Smooth muscle cell (in vitro differentiated cells): ENCODE measurements around the gene MGST2. TPM values are rescaled to one million over a fixed set of nuclear protein-coding genes. Genes with fewer than 3 reads are reported as not detected.
"Not testable (repeated sequence)": the region's sequence is repeated elsewhere in the genome, so short reads cannot be mapped to it uniquely, and the experiment has no call there.

Experiments used
- DNase-seq: peaks from one replicate; lab custom pipeline; 2025; ENCODE audit not compliant: unreplicated experiment; lab: John Stamatoyannopoulos, UW
- H2AFZ ChIP-seq: fragments of 200-600 bp; sonication (generic); 2 replicates; pipeline ENCODE4 v1.6.0; 2016; ENCODE audit warnings: antibody characterized with exemption, low read depth, mild to moderate bottlenecking
- H3F3A ChIP-seq: fragments of 200-600 bp; sonication (generic); 2 replicates; pipeline ENCODE4 v1.6.0; 2017; ENCODE audit warnings: antibody characterized with exemption, low read depth
- H3K27ac ChIP-seq: fragments of 200-600 bp; sonication (generic); 2 replicates; pipeline ENCODE4 v1.5.1; 2016; ENCODE audit warnings: low read depth, mild to moderate bottlenecking
- H3K27me3 ChIP-seq: fragments of 200-600 bp; sonication (generic); 2 replicates; pipeline ENCODE4 v1.6.1; 2016; ENCODE audit warnings: low read depth, mild to moderate bottlenecking
- H3K36me3 ChIP-seq: fragments of 200-600 bp; sonication (generic); 2 replicates; pipeline ENCODE4 v1.5.1; 2016; ENCODE audit warnings: low read depth
- H3K4me1 ChIP-seq: fragments of 200-600 bp; sonication (generic); 2 replicates; pipeline ENCODE4 v1.5.1; 2016; ENCODE audit warnings: low read depth
- H3K4me2 ChIP-seq: fragments of 200-600 bp; sonication (generic); 2 replicates; pipeline ENCODE4 v1.6.0; 2016; ENCODE audit warnings: mild to moderate bottlenecking
- H3K4me3 ChIP-seq: fragments of 200-600 bp; sonication (generic); 2 replicates; pipeline ENCODE4 v1.5.1; 2016; ENCODE audit warnings: mild to moderate bottlenecking
- H3K79me2 ChIP-seq: fragments of 200-600 bp; sonication (generic); 2 replicates; pipeline ENCODE4 v1.6.0; 2016; ENCODE audit warnings: low read depth, mild to moderate bottlenecking
- H3K9ac ChIP-seq: fragments of 200-600 bp; sonication (generic); 2 replicates; pipeline ENCODE4 v1.6.0; 2016; ENCODE audit warnings: low read depth
- H3K9me3 ChIP-seq: fragments of 200-600 bp; sonication (generic); replicated peaks from 2 replicates; pipeline ENCODE4 v1.5.1; 2016; ENCODE audit warnings: low read depth
- H4K20me1 ChIP-seq: fragments of 200-600 bp; sonication (generic); 2 replicates; pipeline ENCODE4 v1.6.0; 2016; ENCODE audit warnings: low read depth
- CTCF ChIP-seq: fragments of 200-600 bp; sonication (generic); IDR thresholded peaks from 2 replicates; pipeline ENCODE4 v1.5.1; 2017; ENCODE audit warnings: borderline replicate concordance, mild to moderate bottlenecking, antibody characterized with exemption; ENCODE audit not compliant: insufficient read depth, poor library complexity, severe bottlenecking
- WGBS: methylation state at CpG from one replicate; pipeline ENCODE4 v1.1.7; 2016; ENCODE audit warnings: low lambda C conversion rate; 5-methylcytosine and 5-hydroxymethylcytosine counted together
- polyA plus RNA-seq: library from polyadenylated mRNA; unstranded; fragments of >200 nt; fragmentation: Nextera tagmentation; extraction: Ambion mirVana; gene quantifications from 2 replicates; pipeline ENCODE4 v1.2.1, GENCODE V29; 2016
- total RNA-seq: library from RNA; depleted of rRNA; stranded (reverse); fragments of >200 nt; gene quantifications from 2 replicates; pipeline ENCODE4 v1.2.3, GENCODE V29; 2014

The MGST2 gene
- total and polyA plus RNA-seq, 2 experiments from 2014 or later = 27.8 to 51.1 TPM

DNA sequence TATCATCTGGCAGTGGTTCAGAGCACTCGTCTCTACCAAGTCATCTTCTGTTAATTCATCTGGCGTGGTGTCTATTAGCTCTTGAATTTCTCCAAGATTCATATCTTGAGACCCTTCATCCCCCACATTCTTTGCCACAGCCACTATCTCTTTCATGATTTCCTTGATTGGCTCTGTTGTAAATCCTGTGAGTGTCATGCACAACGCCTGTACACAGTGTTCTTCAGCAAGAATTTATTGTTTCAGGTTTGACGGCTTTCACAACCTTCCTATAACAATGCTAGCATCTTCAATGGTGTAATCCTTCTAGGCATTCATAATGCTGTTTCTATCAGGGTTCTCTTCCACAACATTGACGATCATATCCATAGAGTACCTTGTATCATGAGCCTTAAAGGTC lies 30.9 kb downstream of the MGST2 start:
- WGBS = 74% methylated on average over 5 of the region's 5 CpGs

DNA sequence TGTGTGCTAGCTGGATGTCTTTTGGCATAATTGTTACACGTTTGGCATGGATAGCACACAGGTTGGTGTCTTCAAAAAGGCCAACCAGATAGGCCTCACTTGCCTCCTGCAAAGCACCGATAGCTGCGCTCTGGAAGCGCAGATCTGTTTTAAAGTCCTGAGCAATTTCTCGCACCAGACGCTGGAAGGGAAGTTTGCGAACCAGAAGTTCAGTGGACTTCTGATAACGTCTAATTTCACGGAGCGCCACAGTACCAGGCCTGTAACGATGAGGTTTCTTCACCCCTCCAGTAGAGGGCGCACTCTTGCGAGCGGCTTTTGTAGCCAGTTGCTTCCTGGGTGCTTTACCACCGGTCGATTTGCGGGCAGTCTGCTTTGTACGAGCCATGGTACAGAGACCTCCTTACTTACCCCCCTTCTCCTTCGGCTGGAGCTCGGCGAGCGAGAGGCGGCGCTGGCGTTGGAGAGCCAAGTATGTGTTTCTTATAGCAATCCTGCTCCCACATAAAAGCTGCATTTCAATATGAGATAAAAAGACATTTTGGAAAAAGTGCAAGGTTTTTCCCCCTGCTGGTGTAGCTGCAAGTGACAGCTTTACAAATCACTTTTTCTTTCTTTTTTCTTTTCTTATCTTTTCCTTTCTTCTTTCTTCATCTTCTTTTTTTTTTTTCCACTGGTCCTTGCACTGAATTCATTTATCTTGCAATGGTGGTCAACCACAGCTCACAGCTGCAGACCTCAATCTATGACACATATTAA lies 32.7 kb downstream of the MGST2 start:
- not testable (repeated sequence) for H2AFZ ChIP-seq, H4K20me1 ChIP-seq, H3K9me3 ChIP-seq, H3K36me3 ChIP-seq, H3K27ac ChIP-seq, H3K9ac ChIP-seq, H3K4me3 ChIP-seq, DNase-seq, H3K27me3 ChIP-seq, H3K4me2 ChIP-seq, H3K4me1 ChIP-seq, H3F3A ChIP-seq, H3K79me2 ChIP-seq
- 96% methylated on average over 18 of the region's 25 CpGs for WGBS
- peak; percentile 23 for TF ChIP-seq CTCF

More for the DNA sequence above, 30.9 kb downstream of the MGST2 start:
- Histone ChIP-seq H3F3A (no peaks in the 10 kb centered on the region), H3K9ac (no peak overlapping the region), H4K20me1 (no peaks in the 10 kb centered on the region), H3K27me3 (no peaks in the 10 kb centered on the region), H3K4me2 (no peak overlapping the region), H3K36me3 (peaks cover 6% of the 10 kb centered on the region), H3K4me1 (no peaks in the 10 kb centered on the region), H3K79me2 (no peaks in the 10 kb centered on the region), H3K9me3 (no peaks in the 10 kb centered on the region), H3K27ac (no peak overlapping the region), H3K4me3 (no peak overlapping the region), H2AFZ (no peak overlapping the region)
- DNase-seq = no peak
- TF ChIP-seq CTCF = no peak

GRCh38 chr4:139700568-139700967 lies 34.9 kb downstream of the MGST2 start:
- peaks cover 6% of the 10 kb centered on the region for H3K36me3 ChIP-seq
- WGBS = 87% methylated on average over 5 of the region's 5 CpGs

More at GRCh38 chr4:139700568-139700967, 34.9 kb downstream of the MGST2 start:
- no peaks in the 10 kb centered on the region for H3K79me2 ChIP-seq
- no peak overlapping the region for H2AFZ ChIP-seq
- H3K9me3 ChIP-seq = no peaks in the 10 kb centered on the region
- H3K27me3 ChIP-seq = no peaks in the 10 kb centered on the region
- no peak overlapping the region for H3K4me2 ChIP-seq
- no peaks in the 10 kb centered on the region for H4K20me1 ChIP-seq
- H3K4me1 ChIP-seq = no peaks in the 10 kb centered on the region
- TF ChIP-seq CTCF = no peak
- no peak for DNase-seq
- H3K9ac ChIP-seq = no peak overlapping the region
- no peak overlapping the region for H3K4me3 ChIP-seq
- H3F3A ChIP-seq = no peaks in the 10 kb centered on the region
- H3K27ac ChIP-seq = no peak overlapping the region
